MG63 (cell line): ENCODE data around the gene MAGEH1. TPM values are rescaled to one million over a fixed set of nuclear protein-coding genes. Genes with fewer than 3 reads are reported as not detected.

Experiments used
- DNase-seq: peaks from one replicate; pipeline ENCODE4 v3.0.0-alpha.2; 2020
- H3K27me3 ChIP-seq: fragments of 250-450 bp; sonication (Bioruptor Pico); 2 replicates; pipeline ENCODE4 v1.5.1; 2020; ENCODE audit warnings: mild to moderate bottlenecking, moderate library complexity
- H3K36me3 ChIP-seq: fragments of 250-450 bp; sonication (Bioruptor Pico); 2 replicates; pipeline ENCODE4 v1.5.1; 2020; ENCODE audit warnings: mild to moderate bottlenecking, moderate library complexity
- H3K4me3 ChIP-seq: fragments of 250-450 bp; sonication (Bioruptor Pico); 2 replicates; pipeline ENCODE4 v1.5.1; 2020; ENCODE audit warnings: mild to moderate bottlenecking, moderate library complexity
- H3K9me3 ChIP-seq: fragments of 250-450 bp; sonication (Bioruptor Pico); 2 replicates; pipeline ENCODE4 v1.5.1; 2020; ENCODE audit warnings: mild to moderate bottlenecking, moderate library complexity
- total RNA-seq: library from RNA; depleted of rRNA; stranded (reverse); fragments of >200 nt; shearing (Covaris generic); gene quantifications from 2 replicates; pipeline ENCODE4 v1.2.3, GENCODE V29; 2014; ENCODE audit warnings: low replicate concordance; rRNA removed

The MAGEH1 gene
- total RNA-seq, 1 experiment from 2014 or later = 24.2 TPM

DNA sequence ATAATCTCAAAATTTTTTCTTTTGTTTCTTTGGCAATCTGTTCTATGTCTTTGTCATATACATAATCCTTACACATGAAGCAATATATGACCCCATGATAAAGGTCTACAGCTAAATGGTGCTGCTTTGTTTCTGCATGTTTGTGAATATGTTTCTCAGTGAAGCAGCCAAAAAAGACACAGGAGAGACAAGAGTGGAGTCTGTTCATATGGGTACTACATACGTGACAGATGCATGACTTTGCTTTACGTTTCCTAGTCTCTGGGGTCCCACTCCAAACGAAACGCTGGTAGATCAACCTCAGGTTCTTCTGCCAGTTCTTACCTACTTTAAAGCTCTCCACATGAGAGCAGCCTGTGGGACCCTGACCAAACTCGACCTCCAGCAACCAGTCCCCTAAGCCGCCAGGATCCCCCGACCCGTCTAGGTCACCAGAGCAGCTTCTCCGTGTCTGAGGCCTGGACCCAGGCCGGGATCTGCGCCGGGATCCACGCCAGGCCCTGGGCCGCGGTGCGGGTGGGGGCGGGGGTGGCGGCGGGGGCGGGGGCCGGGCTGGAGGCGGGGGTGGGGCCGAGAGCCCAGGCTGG, 36.2 kb downstream of the MAGEH1 start:
- Histone ChIP-seq H3K36me3 (no peaks in the 10 kb centered on the region), H3K27me3 (no peaks in the 10 kb centered on the region), H3K4me3 (no peak overlapping the region), H3K9me3 (no peaks in the 10 kb centered on the region)
- no peak for DNase-seq

DNA sequence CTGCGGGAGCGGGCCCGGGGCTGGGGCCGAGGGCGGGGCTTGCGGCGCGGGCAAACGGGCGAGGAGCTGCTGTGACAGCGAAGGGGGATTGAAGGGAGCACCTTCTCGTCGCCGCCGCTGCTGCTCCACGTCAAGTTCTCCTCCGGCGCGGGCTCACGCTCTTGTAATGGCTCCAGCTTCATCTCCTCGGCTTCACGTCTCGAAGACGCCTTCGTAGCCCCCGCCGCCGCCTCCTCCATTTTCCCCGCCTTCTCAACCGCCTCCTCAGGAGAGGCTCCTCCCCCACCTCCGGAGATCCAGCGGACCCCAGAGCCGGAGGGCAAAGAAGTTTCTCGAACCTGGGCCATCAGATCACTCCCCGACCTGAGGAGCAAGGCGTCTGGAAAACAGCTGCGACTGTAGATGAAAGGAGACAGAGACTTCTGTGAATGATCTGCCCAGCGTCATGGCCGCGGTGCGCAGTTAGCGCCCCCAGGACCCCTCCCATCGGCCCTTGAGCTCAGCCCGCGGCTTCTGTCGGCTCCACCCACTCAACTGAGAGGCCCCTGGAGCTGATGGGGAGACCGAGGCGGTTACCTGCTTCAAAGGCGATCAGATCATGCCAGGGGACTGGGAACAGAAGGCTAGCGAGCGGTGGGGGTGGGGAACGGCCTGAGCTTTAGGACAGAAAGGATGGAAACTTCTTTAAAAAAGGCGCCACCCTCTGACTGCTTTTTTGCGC, 36.8 kb downstream of the MAGEH1 start:
- Histone ChIP-seq H3K9me3 (no peaks in the 10 kb centered on the region), H3K4me3 (peak overlapping the region; percentile 53), H3K36me3 (no peaks in the 10 kb centered on the region), H3K27me3 (no peaks in the 10 kb centered on the region)
- peak; percentile 41 for DNase-seq

DNA sequence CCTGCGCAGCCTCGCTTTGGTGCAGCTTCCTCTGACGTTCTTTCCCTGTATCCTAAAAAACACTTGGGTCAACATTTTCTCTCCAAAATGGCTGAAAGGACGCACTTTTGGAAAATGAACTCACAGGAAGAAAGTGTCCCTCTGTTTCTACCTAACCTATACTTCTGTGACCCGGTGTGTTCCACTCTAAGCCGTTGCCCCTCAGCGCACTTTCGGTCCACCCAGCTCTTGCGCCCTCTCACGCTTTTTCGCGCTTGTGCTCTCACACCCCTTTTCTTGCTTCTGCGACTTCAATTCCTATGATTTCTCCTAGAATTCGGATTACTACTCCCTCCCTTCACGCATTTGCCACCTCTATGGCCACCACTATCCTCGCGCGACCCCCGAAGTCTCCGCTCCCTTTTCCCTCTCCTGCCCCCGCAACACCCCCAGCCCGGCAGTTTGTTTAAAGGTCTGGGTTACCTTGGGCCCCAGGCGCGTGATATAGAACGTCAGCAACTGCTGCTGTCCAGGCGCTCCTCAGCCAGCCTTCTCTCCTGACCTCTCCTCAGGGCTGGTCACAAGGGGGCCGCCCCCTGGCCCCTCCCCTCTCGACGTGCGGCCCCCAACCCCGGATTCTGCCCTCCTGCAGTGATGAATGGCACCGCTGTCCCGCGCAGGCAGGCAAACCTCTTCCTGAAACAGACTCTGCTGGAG, 37.5 kb downstream of the MAGEH1 start, which contains the start of gene USP51:
Gene USP51 (minus strand): TSS at position 535 of the 696 bp plus-strand sequence. CDS start 909 bp downstream, outside the sequence.
- Histone ChIP-seq H3K4me3 (peak within 1 kb of the TSS; percentile 53), H3K9me3 (no peaks in the 10 kb centered on the region), H3K27me3 (no peaks in the 10 kb centered on the region), H3K36me3 (no peaks in the 10 kb centered on the region)
- DNase-seq = peak; percentile 2

DNA sequence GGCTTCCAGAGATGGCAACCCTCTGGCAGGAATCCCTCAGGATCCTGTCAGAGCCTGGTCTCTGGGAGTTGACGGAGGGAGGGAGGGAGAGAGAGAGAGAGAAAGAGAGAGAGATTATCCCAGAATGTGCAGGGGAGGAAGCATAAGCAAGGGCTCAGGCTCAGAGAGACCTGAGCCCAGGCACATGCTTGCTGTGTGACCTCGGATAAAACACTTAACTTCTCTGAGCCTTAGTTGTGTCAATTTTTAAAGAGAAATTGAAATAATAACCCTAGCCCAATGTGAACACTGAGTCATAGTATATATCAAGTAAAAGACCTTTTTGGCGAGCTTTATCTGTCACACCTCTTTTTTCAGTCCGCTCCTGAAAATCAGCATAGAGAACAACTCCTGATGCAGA, 38.2 kb downstream of the MAGEH1 start:
- no peaks in the 10 kb centered on the region for H3K27me3 ChIP-seq
- no peaks in the 10 kb centered on the region for H3K9me3 ChIP-seq

DNA sequence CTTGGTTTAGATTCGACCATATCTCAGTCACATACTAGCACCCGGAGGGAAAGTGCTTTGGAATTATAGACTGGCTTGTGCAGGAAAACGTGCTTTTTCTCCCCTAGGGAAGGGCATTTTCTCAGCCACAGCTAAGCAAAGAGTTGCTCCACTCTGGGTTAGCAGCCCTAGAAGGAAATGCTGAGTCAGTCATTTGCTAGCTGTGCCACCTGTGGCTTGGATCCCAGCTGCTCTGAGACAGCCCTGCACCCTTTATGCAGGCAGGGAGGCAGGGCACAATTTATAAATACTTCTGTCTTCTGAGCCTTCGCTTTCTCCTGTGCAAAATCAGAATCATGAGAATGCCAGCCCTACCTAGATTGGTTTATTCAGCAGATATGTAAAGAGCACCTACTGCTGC, 39.0 kb downstream of the MAGEH1 start:
- no peak for DNase-seq
- Histone ChIP-seq H3K4me3 (no peak overlapping the region), H3K36me3 (no peaks in the 10 kb centered on the region), H3K27me3 (no peaks in the 10 kb centered on the region), H3K9me3 (no peaks in the 10 kb centered on the region)

More for the DNA sequence above, 38.2 kb downstream of the MAGEH1 start:
- Histone ChIP-seq H3K4me3 (no peak overlapping the region), H3K36me3 (no peaks in the 10 kb centered on the region)
- DNase-seq = no peak

Other genes starting within 250 kb of the MAGEH1 start
- gene PAGE5, start 231.8 kb upstream of the MAGEH1 start, total RNA-seq = not detected in 2 replicates
- gene PAGE3, start 187.2 kb upstream of the MAGEH1 start, total RNA-seq = not detected in 2 replicates
- 0.43 and 0.99 TPM in 2 replicates for gene USP51, start 37.7 kb downstream of the MAGEH1 start, total RNA-seq
- gene FOXR2, start 171.3 kb downstream of the MAGEH1 start, total RNA-seq = not detected in 2 replicates